Upper lobe of left lung (tissue), 6 donors: Measurements from ENCODE around the gene CA6. TPM values are rescaled to one million over a fixed set of nuclear protein-coding genes. Genes with fewer than 3 reads are reported as not detected.
"Not testable (repeated sequence)": the region's sequence is repeated elsewhere in the genome, so short reads cannot be mapped to it uniquely, and the experiment has no call there.

Source experiments
- ATAC-seq, 2 donors: fragments of 200-7000 bp; cut with Tn5 transposase; one replicate each; pipeline ENCODE4 v1.9.1; 2022; ENCODE audit warnings: mild to moderate bottlenecking in 2 of 2, moderate library complexity in 2 of 2; ENCODE audit not compliant: low FRiP score in 2 of 2
- DNase-seq, 2 donors: peaks; one replicate each; pipeline ENCODE4 v3.0.0-alpha.2; 2019 to 2020
- H3K27ac ChIP-seq, 4 donors: fragments of 200-600 bp; sonication (generic); one replicate each; pipeline ENCODE4 v1.5.1; 2016 to 2019
- H3K27me3 ChIP-seq, 4 donors: fragments of 200-600 bp; sonication (generic); one replicate each; pipeline ENCODE4 v1.5.1; 2017 to 2019
- H3K36me3 ChIP-seq, 4 donors: fragments of 200-600 bp; sonication (generic); one replicate each; pipeline ENCODE4 v1.5.1; 2016 to 2019
- H3K4me1 ChIP-seq, 4 donors: fragments of 200-600 bp; sonication (generic); one replicate each; pipeline ENCODE4 v1.5.1; 2018 to 2019
- H3K4me3 ChIP-seq, 4 donors: fragments of 200-600 bp; sonication (generic); one replicate each; pipeline ENCODE4 v1.5.1; 2017 to 2019; ENCODE audit warnings: mild to moderate bottlenecking in 2 of 4, moderate library complexity in 1 of 4
- H3K9me3 ChIP-seq, 4 donors: fragments of 200-600 bp; sonication (generic); one replicate each; pipeline ENCODE4 v1.5.1; 2018 to 2019
- EP300 ChIP-seq, 4 donors: sonication (generic); formaldehyde crosslinking; IDR thresholded peaks; one replicate each; pipeline ENCODE4 v1.5.1; 2017; ENCODE audit warnings: antibody characterized with exemption in 4 of 4, control low read depth in 2 of 4
- POLR2A ChIP-seq, 4 donors: fragments of 450-650 bp; IDR thresholded peaks; one replicate each; pipeline ENCODE4 v1.5.1; 2016 to 2017; ENCODE audit warnings: antibody characterized with exemption in 4 of 4, mild to moderate bottlenecking in 2 of 4
- POLR2AphosphoS5 ChIP-seq, 2 donors: sonication (generic); formaldehyde crosslinking; IDR thresholded peaks; one replicate each; pipeline ENCODE4 v1.5.1; 2017; ENCODE audit warnings: antibody characterized with exemption in 2 of 2
- WGBS, 2 donors: methylation state at CpG; one replicate each; pipeline ENCODE4 v1.1.5; 2017 to 2018; 5-methylcytosine and 5-hydroxymethylcytosine counted together
- total RNA-seq, 6 donors: library from RNA; depleted of rRNA in 4 of 6; stranded (reverse); fragments of >200 nt in 4 of 6; gene quantifications; one replicate each; pipeline versions ENCODE4 v1.1.0 to v1.2.1, GENCODE V29; 2016 to 2021
- TF ChIP-seq, protein P1 (sequence below), 6 experiments: fragments of 450-650 bp in 4 of 6; fragments of 200-600 bp in 2 of 6; sonication (generic) in 2 of 6; IDR thresholded peaks; one replicate each; pipeline ENCODE4 v1.5.1; 2016 to 2019; ENCODE audit warnings: antibody characterized with exemption in 6 of 6
- donor health status: DM: no; HTN: no; CAD: no; lungs with moderate emphysema.
- donor health status: DM: no; HTN: yes; CAD: no; lungs with severe emphysema.

Gene CA6
- total RNA-seq, 6 donors from 2014 or later, result not detected

DNA sequence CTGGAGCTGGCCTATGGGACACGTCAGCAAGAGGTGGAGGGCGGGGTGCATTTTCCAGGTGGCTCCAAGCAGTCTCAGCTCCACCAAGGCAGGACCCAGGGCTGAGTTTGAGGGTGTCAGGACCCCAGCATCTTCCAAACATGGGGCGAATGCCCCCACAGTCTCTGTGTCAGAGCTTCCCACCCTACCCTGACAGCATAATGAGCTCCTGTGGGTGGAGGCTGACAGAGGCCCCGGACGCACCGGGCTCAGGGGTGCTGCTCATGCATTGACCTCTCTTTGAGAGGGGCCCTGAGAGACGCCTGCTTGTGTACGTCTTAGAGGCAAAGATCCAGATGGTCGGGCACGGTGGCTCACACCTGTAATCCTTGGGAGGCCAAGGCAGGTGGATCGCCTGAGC, 43.4 kb downstream of the CA6 start:
- peaks cover 7 to 26% (median 12%) of the 10 kb centered on the region in 4 donors for H3K4me1 ChIP-seq
- H3K27me3 ChIP-seq, result no peaks in the 10 kb centered on the region
- DNase-seq (no peak), ATAC-seq (no peak)
- 92 to 95% methylated on average over 10 of the region's 11 CpGs for WGBS, 2 donors
- H3K4me3 ChIP-seq, result no peak overlapping the region
- no peak overlapping the region for H3K27ac ChIP-seq
- no peaks in the 10 kb centered on the region for H3K36me3 ChIP-seq
- TF ChIP-seq EP300 (IDR thresholded peaks at IDR 0.05) (no peak), POLR2AphosphoS5 (IDR thresholded peaks at IDR 0.05) (no peak), POLR2A (IDR thresholded peaks at IDR 0.05) (no peak)
- TF ChIP-seq, protein P1, sequence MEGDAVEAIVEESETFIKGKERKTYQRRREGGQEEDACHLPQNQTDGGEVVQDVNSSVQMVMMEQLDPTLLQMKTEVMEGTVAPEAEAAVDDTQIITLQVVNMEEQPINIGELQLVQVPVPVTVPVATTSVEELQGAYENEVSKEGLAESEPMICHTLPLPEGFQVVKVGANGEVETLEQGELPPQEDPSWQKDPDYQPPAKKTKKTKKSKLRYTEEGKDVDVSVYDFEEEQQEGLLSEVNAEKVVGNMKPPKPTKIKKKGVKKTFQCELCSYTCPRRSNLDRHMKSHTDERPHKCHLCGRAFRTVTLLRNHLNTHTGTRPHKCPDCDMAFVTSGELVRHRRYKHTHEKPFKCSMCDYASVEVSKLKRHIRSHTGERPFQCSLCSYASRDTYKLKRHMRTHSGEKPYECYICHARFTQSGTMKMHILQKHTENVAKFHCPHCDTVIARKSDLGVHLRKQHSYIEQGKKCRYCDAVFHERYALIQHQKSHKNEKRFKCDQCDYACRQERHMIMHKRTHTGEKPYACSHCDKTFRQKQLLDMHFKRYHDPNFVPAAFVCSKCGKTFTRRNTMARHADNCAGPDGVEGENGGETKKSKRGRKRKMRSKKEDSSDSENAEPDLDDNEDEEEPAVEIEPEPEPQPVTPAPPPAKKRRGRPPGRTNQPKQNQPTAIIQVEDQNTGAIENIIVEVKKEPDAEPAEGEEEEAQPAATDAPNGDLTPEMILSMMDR (IDR thresholded peaks at IDR 0.05), result no peak
- H3K9me3 ChIP-seq, result no peaks in the 10 kb centered on the region

DNA sequence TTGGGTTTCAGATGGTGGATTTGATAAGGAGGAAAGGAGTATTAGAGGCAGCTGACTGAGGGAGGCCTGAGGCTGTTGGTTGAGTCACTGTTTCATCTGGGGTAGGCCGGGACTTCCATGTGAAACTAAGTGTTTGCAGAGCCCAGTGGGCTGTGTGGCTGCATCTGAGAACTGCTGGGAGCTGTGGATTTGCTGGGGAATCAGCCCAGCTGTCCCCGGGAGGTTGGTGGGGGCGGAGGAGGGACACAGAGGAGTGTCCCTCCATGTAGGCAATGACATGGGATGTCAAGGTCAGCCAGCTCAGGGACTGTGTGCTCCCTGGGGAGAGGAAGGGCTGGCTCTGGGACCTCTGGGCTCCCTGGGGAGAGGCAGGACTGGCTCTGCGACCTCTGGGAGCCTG, 44.2 kb downstream of the CA6 start:
- no peak for ATAC-seq
- no peak for DNase-seq
- peak in 1 of 2 donors; percentile 17 for TF ChIP-seq POLR2AphosphoS5 (IDR thresholded peaks at IDR 0.05)
- TF ChIP-seq, protein P1 (IDR thresholded peaks at IDR 0.05), result no peak
- no peak for TF ChIP-seq EP300 (IDR thresholded peaks at IDR 0.05)
- TF ChIP-seq POLR2A (IDR thresholded peaks at IDR 0.05), result no peak
- 80 to 83% methylated on average over 4 of the region's 4 CpGs for WGBS, 2 donors
- Histone ChIP-seq H3K9me3 (no peaks in the 10 kb centered on the region), H3K4me3 (no peak overlapping the region), H3K27ac (no peak overlapping the region), H3K27me3 (no peaks in the 10 kb centered on the region), H3K36me3 (no peaks in the 10 kb centered on the region), H3K4me1 (peaks cover 7 to 26% (median 12%) of the 10 kb centered on the region in 4 donors)

DNA sequence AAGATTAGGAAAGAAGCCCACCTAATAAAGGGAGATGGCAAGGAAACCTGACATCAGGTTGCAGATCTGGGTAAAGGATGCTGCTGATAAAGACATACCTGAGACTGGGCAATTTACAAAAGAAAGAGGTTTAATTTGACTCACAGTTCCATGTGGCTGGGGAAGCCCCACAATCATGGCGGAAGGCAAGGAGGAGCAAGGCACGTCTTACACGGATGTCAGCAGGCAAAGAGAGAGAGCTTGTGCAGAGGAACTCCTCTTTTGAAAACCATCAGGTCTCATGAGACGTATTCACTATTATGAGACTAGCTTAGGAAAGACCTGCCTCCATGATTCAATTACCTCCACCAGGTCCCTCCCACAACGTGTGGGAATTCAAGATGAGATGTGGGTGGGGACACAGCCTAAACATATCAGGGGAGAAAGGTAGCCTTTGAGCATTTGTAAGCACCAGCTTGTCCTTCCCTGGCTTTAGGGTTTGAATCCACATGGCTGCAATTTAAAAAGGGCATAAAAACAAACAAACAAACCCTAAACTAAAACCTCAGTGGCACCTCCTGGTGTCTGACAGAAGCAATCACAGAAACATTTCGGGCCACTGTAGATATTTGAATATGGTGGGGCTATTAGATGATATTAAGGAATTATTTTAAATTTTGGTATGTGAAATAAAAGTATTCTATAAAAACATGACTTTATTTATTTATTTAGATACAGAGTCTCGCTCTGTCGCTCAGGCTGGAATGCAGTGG, 47.4 kb downstream of the CA6 start:
- TF ChIP-seq EP300 (IDR thresholded peaks at IDR 0.05), result no peak
- no peak for TF ChIP-seq POLR2AphosphoS5 (IDR thresholded peaks at IDR 0.05)
- TF ChIP-seq, protein P1 (IDR thresholded peaks at IDR 0.05), result no peak
- no peak for TF ChIP-seq POLR2A (IDR thresholded peaks at IDR 0.05)
- WGBS, 2 donors, result 91 to 94% methylated on average over 8 of the region's 8 CpGs
- H3K4me1 ChIP-seq, result peaks cover 3 to 5% (median 3%) of the 10 kb centered on the region in 4 donors
- no peaks in the 10 kb centered on the region for H3K9me3 ChIP-seq
- H3K27ac ChIP-seq, result no peak overlapping the region
- no peaks in the 10 kb centered on the region for H3K36me3 ChIP-seq
- ATAC-seq, result no peak
- no peak overlapping the region for H3K4me3 ChIP-seq
- no peak for DNase-seq
- no peaks in the 10 kb centered on the region for H3K27me3 ChIP-seq

DNA sequence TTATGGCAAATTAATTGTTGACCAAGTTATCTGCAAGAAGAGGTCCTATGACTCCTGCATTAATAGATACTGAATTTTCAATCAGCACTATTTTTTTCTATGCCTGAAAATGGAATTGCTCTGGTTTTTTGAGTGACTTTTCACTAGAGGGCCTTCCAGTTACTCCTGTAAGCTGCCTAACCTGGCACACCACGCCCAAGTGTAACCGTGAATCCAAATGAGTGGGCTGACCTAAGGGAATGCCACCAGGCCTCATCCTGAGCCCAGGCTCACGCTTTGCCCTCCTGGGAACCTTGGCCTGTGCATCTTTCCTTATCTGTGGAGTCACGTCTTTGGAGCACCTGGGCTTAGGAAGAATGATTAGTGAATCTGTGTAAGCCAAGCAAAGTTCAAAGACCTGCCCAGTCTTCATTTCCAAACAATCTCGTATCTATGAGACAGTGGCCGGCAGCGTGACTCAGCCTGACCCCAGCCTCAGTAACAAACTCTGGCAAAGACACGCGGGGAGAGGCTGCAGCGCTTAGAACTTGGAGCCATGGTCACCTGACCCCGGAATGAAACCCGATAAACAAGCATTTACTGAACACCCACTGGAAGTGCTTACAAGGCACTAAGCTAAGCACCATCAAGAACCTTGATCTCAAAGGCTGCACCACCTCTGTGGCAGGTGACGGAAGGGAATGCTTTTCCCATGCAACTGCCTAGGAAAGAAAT, 48.5 kb downstream of the CA6 start:
- not testable (repeated sequence) for H3K27me3 ChIP-seq, H3K4me3 ChIP-seq, ATAC-seq, H3K36me3 ChIP-seq, H3K27ac ChIP-seq, H3K4me1 ChIP-seq, H3K9me3 ChIP-seq, DNase-seq
- WGBS, 2 donors, result 69 to 86% methylated on average over 6 to 13 of the region's 13 CpGs

DNA sequence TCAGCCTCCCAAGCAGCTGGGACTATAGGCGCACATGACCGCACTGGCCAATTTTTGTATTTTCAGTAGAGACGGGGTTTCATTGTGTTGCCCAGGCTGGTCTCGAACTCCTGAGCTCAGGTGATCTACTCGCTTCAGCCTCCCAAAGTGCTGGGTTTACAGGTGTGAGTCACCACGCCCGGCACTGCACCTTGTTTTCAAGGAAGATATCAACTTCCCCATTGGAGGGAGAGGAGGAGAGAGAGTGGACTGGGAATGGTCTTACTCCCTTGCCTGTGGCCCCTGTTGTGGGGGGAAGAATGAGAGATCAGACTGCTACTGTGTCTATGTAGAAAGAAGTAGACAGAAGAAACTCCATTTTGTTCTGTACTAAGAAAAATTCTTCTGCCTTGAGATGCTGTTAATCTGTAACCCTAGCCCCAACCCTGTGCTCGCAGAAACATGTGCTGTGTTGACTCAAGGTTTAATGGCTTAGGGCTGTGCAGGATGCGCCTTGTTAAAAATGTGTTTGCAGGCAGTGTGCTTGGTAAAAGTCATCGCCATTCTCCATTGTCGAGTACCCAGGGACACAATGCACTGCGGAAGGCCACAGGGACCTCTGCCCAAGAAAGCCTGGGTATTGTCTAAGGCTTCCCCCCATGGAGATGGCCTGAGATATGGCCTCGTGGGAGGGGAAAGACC, 56.0 kb downstream of the CA6 start:
- 83 to 84% methylated on average over 13 of the region's 13 CpGs for WGBS, 2 donors
- ATAC-seq, H3K4me1 ChIP-seq: not testable (repeated sequence)

DNA sequence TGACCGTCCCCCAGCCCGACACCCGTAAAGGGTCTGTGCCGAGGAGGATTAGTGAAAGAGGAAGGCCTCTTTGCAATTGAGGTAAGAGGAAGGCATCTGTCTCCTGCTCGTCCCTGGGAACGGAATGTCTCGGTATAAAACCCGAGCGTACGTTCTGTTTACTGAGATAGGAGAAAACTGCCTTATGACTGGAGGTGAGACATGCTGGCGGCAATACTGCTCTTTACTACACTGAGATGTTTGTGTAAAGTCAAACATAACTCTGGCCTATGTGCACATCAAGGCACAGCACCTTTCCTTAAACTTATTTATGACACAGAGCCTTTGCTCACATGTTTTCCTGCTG, 56.5 kb downstream of the CA6 start:
- H3K27ac ChIP-seq, H3K4me1 ChIP-seq, ATAC-seq, H3K36me3 ChIP-seq, DNase-seq, H3K4me3 ChIP-seq, H3K9me3 ChIP-seq, H3K27me3 ChIP-seq: not testable (repeated sequence)
- 69 to 82% methylated on average over 11 of the region's 11 CpGs for WGBS, 2 donors

More for the DNA sequence above, 56.0 kb downstream of the CA6 start:
- not testable (repeated sequence) for H3K36me3 ChIP-seq, DNase-seq, H3K4me3 ChIP-seq, H3K27ac ChIP-seq, H3K9me3 ChIP-seq, H3K27me3 ChIP-seq
